Panc1 (cell line): ENCODE data around the gene SUPT20HL1. TPM values are rescaled to one million over a fixed set of nuclear protein-coding genes. Genes with fewer than 3 reads are reported as not detected.

Experiments used
- ATAC-seq: fragments of 200-7000 bp; cut with Tn5 transposase; 2 replicates; pipeline ENCODE4 v1.9.1; 2020; ENCODE audit warnings: mild to moderate bottlenecking, moderate library complexity
- BruUV-seq: library from RNA; stranded (reverse); fragments of 400-500 nt; replicated peaks from 2 replicates; lab custom pipeline; 2021; lab: Mats Ljungman, UMichigan
- CTCF ChIA-PET: fragments of 300-600 bp; sonication (Branson Sonifier 250); formaldehyde crosslinking; loops from one replicate; lab custom pipeline; 2022; ENCODE audit warnings: antibody characterized with exemption; lab: Charles Lee
- POLR2A ChIA-PET: fragments of 300-600 bp; sonication (Branson Sonifier 250); formaldehyde crosslinking; loops from one replicate; lab custom pipeline; 2022; ENCODE audit warnings: antibody characterized with exemption; lab: Charles Lee
- DNase-seq: peaks from one replicate; pipeline ENCODE4 v3.0.0-alpha.2; 2010; ENCODE audit warnings: low read depth, low spot score
- H3K27ac ChIP-seq: 2 replicates; pipeline ENCODE4 v1.5.1; 2011; ENCODE audit warnings: mild to moderate bottlenecking, low read length, inconsistent platforms
- H3K27me3 ChIP-seq: fragments of 200-500 bp; sonication (Bioruptor generic); 2 replicates; pipeline ENCODE4 v1.6.0; 2014; ENCODE audit warnings: low read length, inconsistent platforms; ENCODE audit not compliant: control insufficient read depth, insufficient read depth
- H3K36me3 ChIP-seq: fragments of 200-500 bp; sonication (Bioruptor generic); 2 replicates; pipeline ENCODE4 v1.5.1; 2014; ENCODE audit warnings: inconsistent platforms, mild to moderate bottlenecking, low read length, moderate library complexity; ENCODE audit not compliant: control insufficient read depth, insufficient read depth
- H3K4me1 ChIP-seq: 2 replicates; pipeline ENCODE4 v1.5.1; 2011; ENCODE audit warnings: inconsistent platforms, mild to moderate bottlenecking, low read length, moderate library complexity; ENCODE audit not compliant: control insufficient read depth, insufficient read depth
- H3K4me3 ChIP-seq, 2 experiments: 2 replicates each; pipeline ENCODE4 v1.5.1; 2011 to 2012; ENCODE audit warnings: low read depth in 2 of 2, low read length in 2 of 2, mild to moderate bottlenecking in 2 of 2, inconsistent platforms in 1 of 2, moderate library complexity in 1 of 2
- H3K9me3 ChIP-seq: fragments of 200-500 bp; sonication (Bioruptor generic); 2 replicates; pipeline ENCODE4 v1.5.1; 2014; ENCODE audit warnings: low read depth, mild to moderate bottlenecking, inconsistent platforms, low read length, moderate library complexity; ENCODE audit not compliant: control insufficient read depth, insufficient read depth
- CTCF ChIP-seq: fragments of 450-650 bp; IDR thresholded peaks from 2 replicates; pipeline ENCODE4 v1.5.1; 2017; ENCODE audit warnings: mild to moderate bottlenecking
- POLR2AphosphoS5 ChIP-seq: IDR thresholded peaks from 2 replicates; pipeline ENCODE4 v1.6.1; 2012; ENCODE audit warnings: mild to moderate bottlenecking, low read depth, low read length, moderate library complexity
- REST ChIP-seq, 2 experiments: IDR thresholded peaks; 2 replicates each; pipeline ENCODE4 v1.6.1; 2011 to 2012; ENCODE audit warnings: low read depth in 2 of 2, control low read depth in 1 of 2, low read length in 1 of 2, mild to moderate bottlenecking in 1 of 2, moderate library complexity in 1 of 2; ENCODE audit not compliant: insufficient read depth in 1 of 2
- SIN3A ChIP-seq: IDR thresholded peaks from 2 replicates; pipeline ENCODE4 v1.6.1; 2012; ENCODE audit warnings: low read depth, mild to moderate bottlenecking, low read length, moderate library complexity, borderline replicate concordance; ENCODE audit not compliant: insufficient read depth
- TCF7L2 ChIP-seq: IDR thresholded peaks from 2 replicates; pipeline ENCODE4 v1.6.1; 2011; ENCODE audit warnings: mild to moderate bottlenecking, low read depth, low read length, inconsistent platforms
- in situ Hi-C: cut with HindIII; loops from 2 replicates; pipeline ENCODE4 v1.10.0; 2016; ENCODE audit warnings: low sequenced_read_pairs, low pct_unique_long_range_greater_than_20kb
- intact Hi-C: fragments of 100-400 bp; cut with micrococcal nuclease; formaldehyde crosslinking; loops from one replicate; pipeline ENCODE4 v1.10.0; 2022; ENCODE audit not compliant: unreplicated experiment
- total RNA-seq: library from RNA; stranded (reverse); gene quantifications from one replicate; pipeline ENCODE4 v1.2.1, GENCODE V29; 2021; ENCODE audit not compliant: unreplicated experiment

SUPT20HL1 gene
- total RNA-seq, 1 experiment from 2014 or later = not detected

- Histone ChIP-seq H3K9me3 (no peaks in the 10 kb centered on the region), H3K4me3 (no peak overlapping the region), H3K27me3 (no peaks in the 10 kb centered on the region), H3K4me1 (no peaks in the 10 kb centered on the region), H3K27ac (no peak overlapping the region), H3K36me3 (no peaks in the 10 kb centered on the region)
- DNase-seq (no peak), ATAC-seq (no peak)
- ChIA-PET POLR2A (no interaction called here), CTCF (no interaction called here)
- intact Hi-C loops (no loop called here), in situ Hi-C loops (no loop called here)
- no TSS peak for BruUV-seq
- no peak for TF ChIP-seq TCF7L2
- TF ChIP-seq REST (IDR thresholded peaks at IDR 0.05; ENCODE audit: insufficient read depth in 1 of 2, low read depth in 2 of 2, low read length in 1 of 2) = no peak
- TF ChIP-seq SIN3A = no peak
- TF ChIP-seq POLR2AphosphoS5 = no peak
- TF ChIP-seq CTCF = no peak
Measured at GRCh38 chrX:24325231-24325630, 35.2 kb upstream of the SUPT20HL1 start.

GRCh38 chrX:24332878-24333277, 27.6 kb upstream of the SUPT20HL1 start:
- H3K4me3 ChIP-seq = no peak overlapping the region
- POLR2A ChIA-PET = no interaction called here
- BruUV-seq = no TSS peak
- in situ Hi-C loops (no loop called here), intact Hi-C loops (no loop called here)
- TF ChIP-seq SIN3A (no peak), POLR2AphosphoS5 (no peak), REST (IDR thresholded peaks at IDR 0.05; ENCODE audit: insufficient read depth in 1 of 2, low read depth in 2 of 2, low read length in 1 of 2) (no peak), TCF7L2 (no peak), CTCF (no peak)
- H3K27me3 ChIP-seq = no peaks in the 10 kb centered on the region
- CTCF ChIA-PET = no interaction called here
- H3K9me3 ChIP-seq = no peaks in the 10 kb centered on the region
- ATAC-seq = no peak
- DNase-seq = no peak
- H3K36me3 ChIP-seq = no peaks in the 10 kb centered on the region
- H3K4me1 ChIP-seq = no peaks in the 10 kb centered on the region
- no peak overlapping the region for H3K27ac ChIP-seq
